Colonic mucosa (tissue), 4 donors: Measurements from ENCODE around the gene NABP2. TPM values are rescaled to one million over a fixed set of nuclear protein-coding genes. Genes with fewer than 3 reads are reported as not detected.

Experiments
- DNase-seq: peaks from one replicate; pipeline ENCODE4 v3.0.0-alpha.2; 2020
- H3K27ac ChIP-seq: fragments of 200-600 bp; one replicate; pipeline ENCODE4 v1.8.0; 2021
- H3K27me3 ChIP-seq: fragments of 200-600 bp; one replicate; pipeline ENCODE4 v1.8.0; 2021
- H3K36me3 ChIP-seq: fragments of 200-600 bp; one replicate; pipeline ENCODE4 v1.8.0; 2021
- H3K4me1 ChIP-seq: fragments of 200-600 bp; one replicate; pipeline ENCODE4 v1.8.0; 2021; ENCODE audit warnings: mild to moderate bottlenecking
- H3K4me3 ChIP-seq: fragments of 200-600 bp; one replicate; pipeline ENCODE4 v1.8.0; 2021
- H3K9ac ChIP-seq, 2 donors: one replicate each; pipeline ENCODE4 v1.7.0; 2013; ENCODE audit warnings: control low read depth in 2 of 2, low read depth in 2 of 2, low read length in 2 of 2
- H3K9me3 ChIP-seq: fragments of 200-600 bp; one replicate; pipeline ENCODE4 v1.8.0; 2021
- intact Hi-C: fragments of 100-400 bp; cut with DNase I; formaldehyde crosslinking; loops from one replicate; pipeline ENCODE4 v1.14.1; 2022
- total RNA-seq, 2 donors: library from RNA; stranded (reverse); fragmentation: NEBNext Ultra II Directional in 1 of 2; extraction: Animal tissue kit (Norgen Biotek cat#: 25700) in 1 of 2; gene quantifications; one replicate each; pipeline ENCODE4 v1.2.1, GENCODE V29; 2021
- TF ChIP-seq, protein P1 (sequence below): fragments of 200-600 bp; IDR thresholded peaks from one replicate; pipeline ENCODE4 v1.8.0; 2022; ENCODE audit warnings: antibody characterized with exemption, mild to moderate bottlenecking
- donor health status: healthy.
- donor health status: DM: no; HTN: no; CAD: no.
- donor health status: DM: no; HTN: no; CAD: no.

Gene NABP2
- total RNA-seq, 2 donors from 2014 or later = 30.3 to 68.4 TPM

DNA sequence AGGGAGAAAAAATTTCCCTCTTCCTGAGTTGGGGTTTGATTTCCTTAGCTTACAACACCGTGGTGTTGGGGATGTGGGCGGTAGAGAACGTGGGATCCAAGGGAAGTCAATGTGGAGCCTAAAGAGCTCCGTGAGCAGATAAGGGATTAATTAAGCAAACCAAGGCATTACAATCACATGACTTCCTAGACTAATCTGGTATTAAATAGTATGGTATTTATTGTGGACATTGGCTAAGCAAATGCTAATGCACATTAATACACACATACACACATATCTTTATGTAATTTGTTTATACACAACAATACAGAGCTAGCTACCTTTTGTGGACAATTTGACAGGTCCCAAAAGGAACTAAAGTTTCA is 1.6 kb upstream of the NABP2 start:
- H3K9ac ChIP-seq = peak overlapping the region; percentile 80 to 93
- intact Hi-C loops = loop anchor here (5.0 kb wide), 1 partner anchor 35 kb away; the partner anchor contains the start of gene ANKRD52
- no peaks in the 10 kb centered on the region for H3K27me3 ChIP-seq
- TF ChIP-seq, protein P1, sequence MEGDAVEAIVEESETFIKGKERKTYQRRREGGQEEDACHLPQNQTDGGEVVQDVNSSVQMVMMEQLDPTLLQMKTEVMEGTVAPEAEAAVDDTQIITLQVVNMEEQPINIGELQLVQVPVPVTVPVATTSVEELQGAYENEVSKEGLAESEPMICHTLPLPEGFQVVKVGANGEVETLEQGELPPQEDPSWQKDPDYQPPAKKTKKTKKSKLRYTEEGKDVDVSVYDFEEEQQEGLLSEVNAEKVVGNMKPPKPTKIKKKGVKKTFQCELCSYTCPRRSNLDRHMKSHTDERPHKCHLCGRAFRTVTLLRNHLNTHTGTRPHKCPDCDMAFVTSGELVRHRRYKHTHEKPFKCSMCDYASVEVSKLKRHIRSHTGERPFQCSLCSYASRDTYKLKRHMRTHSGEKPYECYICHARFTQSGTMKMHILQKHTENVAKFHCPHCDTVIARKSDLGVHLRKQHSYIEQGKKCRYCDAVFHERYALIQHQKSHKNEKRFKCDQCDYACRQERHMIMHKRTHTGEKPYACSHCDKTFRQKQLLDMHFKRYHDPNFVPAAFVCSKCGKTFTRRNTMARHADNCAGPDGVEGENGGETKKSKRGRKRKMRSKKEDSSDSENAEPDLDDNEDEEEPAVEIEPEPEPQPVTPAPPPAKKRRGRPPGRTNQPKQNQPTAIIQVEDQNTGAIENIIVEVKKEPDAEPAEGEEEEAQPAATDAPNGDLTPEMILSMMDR = no peak
- no peaks in the 10 kb centered on the region for H3K36me3 ChIP-seq
- H3K27ac ChIP-seq = peak overlapping the region; percentile 92
- no peaks in the 10 kb centered on the region for H3K9me3 ChIP-seq
- H3K4me3 ChIP-seq = peak overlapping the region; percentile 60
- peaks cover 20% of the 10 kb centered on the region for H3K4me1 ChIP-seq
- DNase-seq = no peak

DNA sequence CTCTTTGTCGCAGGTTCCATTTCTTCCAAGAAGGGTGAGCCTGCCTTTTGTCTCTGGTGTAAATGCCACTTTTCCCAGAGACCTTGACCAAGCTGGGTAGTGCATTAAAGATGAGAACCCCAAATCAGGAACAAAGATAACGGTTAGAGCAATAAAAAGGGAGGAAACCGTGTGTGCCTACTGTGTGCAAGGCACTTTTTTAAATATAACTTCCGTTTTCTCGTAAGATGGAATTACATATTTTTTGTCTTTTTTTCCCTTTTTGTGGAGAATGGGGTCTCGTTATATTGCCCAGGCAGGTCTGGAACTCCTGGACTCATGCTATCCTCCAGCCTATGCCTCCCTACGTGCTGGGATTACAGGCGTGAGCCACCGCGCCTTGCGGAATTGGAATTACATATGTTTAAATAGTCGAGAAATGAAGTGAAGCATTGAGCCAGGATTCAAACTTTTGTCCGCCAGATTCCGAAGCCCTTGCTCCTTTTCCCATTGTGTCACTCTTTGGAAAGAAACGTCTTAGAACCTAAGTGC is 506 bp upstream of the NABP2 start:
- TF ChIP-seq, protein P1 = no peak
- no peaks in the 10 kb centered on the region for H3K9me3 ChIP-seq
- peaks cover 20% of the 10 kb centered on the region for H3K4me1 ChIP-seq
- intact Hi-C loops = loop anchor here (5.0 kb wide), 1 partner anchor 34 kb away; the partner anchor contains the start of gene ANKRD52
- H3K4me3 ChIP-seq = peak overlapping the region; percentile 70
- no peaks in the 10 kb centered on the region for H3K36me3 ChIP-seq
- H3K27me3 ChIP-seq = no peaks in the 10 kb centered on the region
- no peak for DNase-seq
- peak overlapping the region; percentile 13 to 88 for H3K9ac ChIP-seq
- H3K27ac ChIP-seq = peak overlapping the region; percentile 92

DNA sequence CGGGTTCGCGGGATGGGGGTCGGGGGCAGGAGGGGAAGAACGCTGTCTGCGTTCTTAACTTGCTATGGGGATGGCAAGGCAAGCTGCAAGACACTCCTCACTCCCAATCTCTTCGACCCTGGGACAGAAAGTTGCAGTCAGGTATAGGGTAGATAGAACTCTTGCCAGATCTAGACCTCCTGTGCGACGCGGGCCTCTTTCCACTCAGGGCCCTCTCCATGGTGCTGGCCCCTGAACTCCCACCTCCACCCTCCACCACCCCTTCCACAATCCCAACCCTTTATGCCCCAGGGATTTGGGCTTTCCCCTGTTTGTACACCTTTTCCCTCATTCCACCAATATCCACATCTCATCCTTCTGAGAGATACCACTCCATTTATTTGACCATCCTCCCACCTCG is 812 bp downstream of the NABP2 start:
- Histone ChIP-seq H3K9ac (peak overlapping the region; percentile 73 to 88), H3K9me3 (no peaks in the 10 kb centered on the region), H3K27ac (no peak overlapping the region), H3K4me1 (peaks cover 20% of the 10 kb centered on the region), H3K4me3 (peak overlapping the region; percentile 70), H3K36me3 (no peaks in the 10 kb centered on the region), H3K27me3 (no peaks in the 10 kb centered on the region)
- TF ChIP-seq, protein P1 = no peak
- intact Hi-C loops = loop anchor here (5.0 kb wide), 1 partner anchor 32 kb away; the partner anchor contains the start of gene ANKRD52
- no peak for DNase-seq

DNA sequence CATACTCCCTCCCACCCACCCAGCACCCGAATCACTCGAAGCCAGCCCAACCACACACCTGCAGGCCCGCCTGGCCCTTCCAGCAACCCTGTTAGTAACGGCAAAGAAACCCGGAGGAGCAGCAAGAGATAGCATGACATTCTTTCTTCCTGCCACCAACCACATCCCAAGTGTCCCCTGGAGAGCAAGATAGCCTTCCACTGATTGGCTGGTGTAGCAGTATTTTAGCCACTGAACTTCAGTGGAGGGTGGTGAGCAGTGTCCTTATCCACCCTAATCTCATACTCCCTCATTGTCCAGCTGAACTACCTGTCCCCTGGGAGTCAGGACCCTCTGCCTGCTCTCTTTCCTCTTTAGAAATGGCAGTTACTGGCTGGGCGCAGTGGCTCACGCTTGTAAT is 4.9 kb downstream of the NABP2 start:
- H3K4me1 ChIP-seq = peaks cover 7% of the 10 kb centered on the region
- H3K27me3 ChIP-seq = no peaks in the 10 kb centered on the region
- TF ChIP-seq, protein P1 = no peak
- no peak for DNase-seq
- intact Hi-C loops = no loop called here
- H3K9me3 ChIP-seq = no peaks in the 10 kb centered on the region
- H3K36me3 ChIP-seq = no peaks in the 10 kb centered on the region
- no peak overlapping the region for H3K4me3 ChIP-seq
- H3K9ac ChIP-seq = no peak overlapping the region
- H3K27ac ChIP-seq = no peak overlapping the region

DNA sequence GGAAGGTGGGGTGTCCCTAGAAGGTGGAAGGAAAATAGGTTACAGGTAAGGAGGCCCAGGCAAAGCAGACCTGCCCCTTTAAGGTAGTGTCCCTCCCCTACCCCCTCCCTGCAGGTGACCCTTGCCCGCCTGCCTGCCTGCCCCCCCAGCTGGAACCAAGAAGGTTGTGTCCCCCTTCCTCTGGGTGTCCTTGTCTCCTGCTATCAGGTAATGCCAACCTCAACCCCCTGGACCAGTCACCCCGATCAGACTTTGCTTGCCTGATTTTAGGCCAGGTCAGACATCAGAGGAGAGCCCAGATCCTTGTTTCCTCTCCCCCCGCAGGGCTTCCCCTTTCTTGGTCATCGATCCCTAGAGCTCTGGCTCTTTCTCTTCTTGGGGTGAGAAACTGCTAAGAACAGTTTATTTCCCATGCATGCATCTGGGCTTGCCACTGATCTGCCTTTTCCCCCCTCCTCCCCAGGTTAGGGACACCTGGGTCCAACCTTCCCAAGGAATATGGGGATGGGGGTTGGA is 5.8 kb downstream of the NABP2 start, which contains the start of gene SLC39A5:
SLC39A5 (plus strand) TSS at position 136 of the 516 bp plus-strand sequence. CDS start 1,224 bp downstream, outside the sequence.
- H3K4me1 ChIP-seq = peaks cover 1% of the 10 kb centered on the region
- DNase-seq = peak; percentile 40
- TF ChIP-seq, protein P1 = no peak
- H3K4me3 ChIP-seq = peak within 1 kb of the TSS; percentile 41
- no peaks in the 10 kb centered on the region for H3K9me3 ChIP-seq
- no peaks in the 10 kb centered on the region for H3K27me3 ChIP-seq
- peak within 1 kb of the TSS; percentile 70 to 89 for H3K9ac ChIP-seq
- intact Hi-C loops = no loop called here
- no peaks in the 10 kb centered on the region for H3K36me3 ChIP-seq
- peak within 1 kb of the TSS; percentile 75 for H3K27ac ChIP-seq
